OCI-LY1 (cell line): ENCODE data around the gene GALR3.

Experiments
- H2AFZ ChIP-seq: fragments of 200-600 bp; sonication (generic), shearing (Covaris generic); 2 replicates; pipeline ENCODE4 v1.6.0; 2014; ENCODE audit warnings: antibody characterized with exemption, mild to moderate bottlenecking, low read length
- H3F3A ChIP-seq: fragments of 200-600 bp; sonication (generic), shearing (Covaris generic); 2 replicates; pipeline ENCODE4 v1.6.0; 2014; ENCODE audit warnings: mild to moderate bottlenecking, antibody characterized with exemption, low read length, moderate library complexity; ENCODE audit not compliant: insufficient read depth
- H3K27ac ChIP-seq: fragments of 200-600 bp; sonication (generic); 2 replicates; pipeline ENCODE4 v1.5.1; 2014; ENCODE audit warnings: low read length, mixed run types, mild to moderate bottlenecking, low read depth; ENCODE audit not compliant: poor library complexity, severe bottlenecking
- H3K27me3 ChIP-seq: fragments of 200-600 bp; sonication (generic); 2 replicates; pipeline ENCODE4 v1.6.0; 2014; ENCODE audit warnings: antibody characterized with exemption, mild to moderate bottlenecking, low read length, moderate library complexity; ENCODE audit not compliant: insufficient read depth
- H3K36me3 ChIP-seq: fragments of 200-600 bp; sonication (generic); 2 replicates; pipeline ENCODE4 v1.6.1; 2014; ENCODE audit warnings: mild to moderate bottlenecking, antibody characterized with exemption, low read length, moderate library complexity, mixed read lengths; ENCODE audit not compliant: insufficient read depth
- H3K4me1 ChIP-seq: fragments of 200-600 bp; sonication (generic); 2 replicates; pipeline ENCODE4 v1.5.1; 2014; ENCODE audit warnings: mild to moderate bottlenecking, low read length, moderate library complexity; ENCODE audit not compliant: insufficient read depth, severe bottlenecking
- H3K4me2 ChIP-seq: fragments of 200-600 bp; sonication (generic), shearing (Covaris generic); 2 replicates; pipeline ENCODE4 v1.6.1; 2014; ENCODE audit warnings: low read length
- H3K4me3 ChIP-seq: fragments of 200-600 bp; sonication (generic); 2 replicates; pipeline ENCODE4 v1.5.1; 2014; ENCODE audit warnings: low read length, low read depth, mild to moderate bottlenecking, mixed read lengths; ENCODE audit not compliant: poor library complexity, severe bottlenecking
- H3K79me2 ChIP-seq: fragments of 200-600 bp; shearing (Covaris generic); 2 replicates; pipeline ENCODE4 v1.6.1; 2016; ENCODE audit warnings: mixed run types, low read length, mixed read lengths; ENCODE audit not compliant: insufficient read depth
- H3K9ac ChIP-seq: fragments of 200-600 bp; sonication (generic), shearing (Covaris generic); 2 replicates; pipeline ENCODE4 v1.6.1; 2014; ENCODE audit warnings: mild to moderate bottlenecking, low read length, mixed read lengths
- H3K9me2 ChIP-seq: fragments of 200-600 bp; sonication (generic), shearing (Covaris generic); 2 replicates; pipeline ENCODE4 v1.6.1; 2014; ENCODE audit warnings: low read depth, mild to moderate bottlenecking, low read length, mixed read lengths
- H3K9me3 ChIP-seq: fragments of 200-600 bp; shearing (Covaris generic); 2 replicates; pipeline ENCODE4 v1.6.1; 2014; ENCODE audit warnings: low read length, mixed read lengths
- H4K20me1 ChIP-seq: fragments of 200-600 bp; sonication (generic), shearing (Covaris generic); 2 replicates; pipeline ENCODE4 v1.6.0; 2016; ENCODE audit warnings: mild to moderate bottlenecking, low read length; ENCODE audit not compliant: insufficient read depth
- CTCF ChIP-seq: fragments of 200-600 bp; sonication (generic), shearing (Covaris generic); IDR thresholded peaks from 2 replicates; pipeline ENCODE4 v1.5.1; 2017; ENCODE audit warnings: mild to moderate bottlenecking, antibody characterized with exemption, low read length, moderate library complexity, mixed read lengths
- EZH2 ChIP-seq: fragments of 200-600 bp; sonication (generic), shearing (Covaris generic); IDR thresholded peaks from 2 replicates; pipeline ENCODE4 v1.8.0; 2017; ENCODE audit warnings: borderline replicate concordance, mixed run types, mild to moderate bottlenecking, antibody characterized with exemption, low read length, moderate library complexity, mixed read lengths

GALR3 gene

DNA sequence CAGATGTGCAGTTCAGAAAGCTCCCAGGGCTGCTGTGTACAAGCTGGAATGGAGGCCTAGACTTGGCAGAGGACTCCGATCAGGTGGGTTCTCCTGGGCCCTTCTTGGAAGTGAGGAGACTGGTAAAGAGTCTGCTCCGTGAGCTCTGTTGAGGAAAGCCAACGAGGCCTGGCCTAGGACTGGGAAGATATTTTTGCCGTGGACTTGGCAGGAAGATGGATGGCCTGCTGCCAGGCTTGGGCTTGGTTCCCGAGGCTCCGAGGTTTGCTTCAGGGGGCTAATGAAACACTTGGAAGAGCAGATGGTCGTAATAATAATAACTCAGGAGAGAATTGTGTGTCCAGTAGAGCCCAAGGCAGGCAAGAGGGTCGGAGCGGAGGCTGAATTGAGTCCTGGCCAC lies 3.9 kb downstream of the GALR3 start:
- no peak overlapping the region for H3K27ac ChIP-seq
- no peaks in the 10 kb centered on the region for H3K9me2 ChIP-seq
- H3K4me3 ChIP-seq, result no peak overlapping the region
- H2AFZ ChIP-seq, result no peak overlapping the region
- H3K4me1 ChIP-seq, result no peaks in the 10 kb centered on the region
- peaks cover 25% of the 10 kb centered on the region for H3K36me3 ChIP-seq
- H3K4me2 ChIP-seq, result no peak overlapping the region
- H3K9ac ChIP-seq, result no peak overlapping the region
- no peaks in the 10 kb centered on the region for H3F3A ChIP-seq
- no peaks in the 10 kb centered on the region; the same call in 1 of the 2 replicates for H3K27me3 ChIP-seq
- H4K20me1 ChIP-seq, result no peaks in the 10 kb centered on the region
- H3K79me2 ChIP-seq, result no peaks in the 10 kb centered on the region
- no peaks in the 10 kb centered on the region for H3K9me3 ChIP-seq
- TF ChIP-seq EZH2 (no peak), CTCF (no peak)

DNA sequence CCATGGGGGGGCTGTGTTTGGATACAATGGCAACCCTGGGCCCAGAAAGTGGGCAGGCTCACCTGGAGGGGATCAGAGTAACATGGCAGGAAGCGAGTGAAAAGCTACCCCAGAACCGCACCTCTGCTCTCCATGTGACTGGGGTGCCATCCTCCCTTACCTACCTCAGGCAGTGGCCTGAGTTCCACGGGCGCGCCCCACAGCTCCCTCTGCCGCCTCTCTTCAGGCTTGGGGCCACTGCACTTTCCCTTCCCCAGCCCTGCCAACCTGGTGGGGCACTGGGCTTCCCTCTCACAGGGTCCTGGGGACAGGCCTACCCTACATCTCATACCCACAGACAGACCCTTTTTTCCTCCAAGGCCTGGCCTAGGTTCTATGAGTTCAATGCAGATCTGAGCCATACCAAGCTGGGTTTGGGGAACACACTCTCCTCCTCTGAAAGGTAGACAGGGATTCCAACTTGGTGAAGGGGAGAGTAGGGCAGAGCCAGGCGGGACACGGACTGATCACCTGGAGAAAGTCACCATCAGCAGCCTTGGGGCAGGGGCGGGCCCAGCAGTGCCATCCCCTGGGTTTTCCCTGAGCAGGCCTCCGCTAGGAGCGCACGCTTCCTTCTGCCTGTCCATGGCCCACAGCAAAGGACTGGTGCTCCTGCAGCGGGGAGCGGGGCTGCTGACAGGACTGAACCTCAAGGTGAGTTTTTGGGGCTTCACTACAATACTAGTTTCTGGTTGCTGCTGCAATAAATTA lies 7.1 kb downstream of the GALR3 start:
- H3K4me3 ChIP-seq, result no peak overlapping the region

GRCh38 chr22:37831472-37831871 lies 8.3 kb downstream of the GALR3 start:
- peaks cover 48% of the 10 kb centered on the region for H3K36me3 ChIP-seq

More for the DNA sequence above, 7.1 kb downstream of the GALR3 start:
- H3F3A ChIP-seq, result no peaks in the 10 kb centered on the region
- no peak overlapping the region for H3K4me2 ChIP-seq
- H4K20me1 ChIP-seq, result no peaks in the 10 kb centered on the region
- H3K79me2 ChIP-seq, result no peaks in the 10 kb centered on the region
- no peak overlapping the region for H2AFZ ChIP-seq
- no peak overlapping the region for H3K27ac ChIP-seq
- no peaks in the 10 kb centered on the region for H3K9me3 ChIP-seq
- H3K9me2 ChIP-seq, result no peaks in the 10 kb centered on the region
- no peaks in the 10 kb centered on the region; the same call in 1 of the 2 replicates for H3K27me3 ChIP-seq
- H3K4me1 ChIP-seq, result no peaks in the 10 kb centered on the region
- TF ChIP-seq CTCF, result no peak
- no peak for TF ChIP-seq EZH2
- peaks cover 47% of the 10 kb centered on the region for H3K36me3 ChIP-seq
- H3K9ac ChIP-seq, result no peak overlapping the region

More at GRCh38 chr22:37831472-37831871, 8.3 kb downstream of the GALR3 start:
- H3K9ac ChIP-seq, result no peak overlapping the region
- no peaks in the 10 kb centered on the region for H3K79me2 ChIP-seq
- no peaks in the 10 kb centered on the region for H3K4me1 ChIP-seq
- no peaks in the 10 kb centered on the region for H4K20me1 ChIP-seq
- no peaks in the 10 kb centered on the region for H3F3A ChIP-seq
- H3K9me2 ChIP-seq, result no peaks in the 10 kb centered on the region
- no peak overlapping the region for H2AFZ ChIP-seq
- H3K9me3 ChIP-seq, result no peaks in the 10 kb centered on the region
- H3K27ac ChIP-seq, result no peak overlapping the region
- TF ChIP-seq CTCF (no peak), EZH2 (no peak)
- H3K4me3 ChIP-seq, result no peak overlapping the region
- no peaks in the 10 kb centered on the region for H3K27me3 ChIP-seq
- no peak overlapping the region for H3K4me2 ChIP-seq
